HepG2 (cell line): ENCODE results near the gene GJA9. TPM values are rescaled to one million over a fixed set of nuclear protein-coding genes. Genes with fewer than 3 reads are reported as not detected.
A peak's percentile ranks its signal among the peaks of the same experiment; 100 is the strongest.

ENCODE experiments used
- ATAD3A ChIP-seq: sonication (generic); formaldehyde crosslinking; IDR thresholded peaks from 2 replicates; pipeline ENCODE4 v1.4.0; 2020; ENCODE audit warnings: missing genetic modification reagents
- ATF7-NPFF ChIP-seq: sonication (generic); formaldehyde crosslinking; IDR thresholded peaks from 2 replicates; pipeline ENCODE4 v1.8.1; 2023; ENCODE audit warnings: mild to moderate bottlenecking, low read depth, missing genetic modification reagents, moderate library complexity
- DNMT1 ChIP-seq: sonication (generic); formaldehyde crosslinking; IDR thresholded peaks from 2 replicates; pipeline ENCODE4 v1.5.1; 2020; ENCODE audit warnings: mild to moderate bottlenecking, missing genetic modification reagents
- HOXD1 ChIP-seq: sonication (generic); formaldehyde crosslinking; IDR thresholded peaks from 2 replicates; pipeline ENCODE4 v1.5.0; 2020; ENCODE audit warnings: missing genetic modification reagents
- KDM1A ChIP-seq: IDR thresholded peaks from 2 replicates; pipeline ENCODE4 v1.6.1; 2016; ENCODE audit warnings: missing compliant biosample characterization
- KLF9 ChIP-seq: IDR thresholded peaks from 2 replicates; pipeline ENCODE4 v1.6.1; 2016; ENCODE audit warnings: low read depth
- NRL ChIP-seq: sonication (generic); formaldehyde crosslinking; IDR thresholded peaks from 2 replicates; pipeline ENCODE4 v1.5.0; 2020; ENCODE audit warnings: missing genetic modification reagents, mild to moderate bottlenecking, moderate library complexity, borderline replicate concordance
- PRPF4 ChIP-seq: fragments of 200-400 bp; formaldehyde crosslinking; IDR thresholded peaks from 2 replicates; pipeline ENCODE4 v1.6.1; 2016; ENCODE audit warnings: low read length, low read depth; ENCODE audit not compliant: poor library complexity, severe bottlenecking
- REL ChIP-seq: sonication (generic); formaldehyde crosslinking; conservative IDR thresholded peaks from 2 replicates; pipeline ENCODE4 v1.8.0; 2022; ENCODE audit warnings: mild to moderate bottlenecking, missing genetic modification reagents, moderate library complexity
- SKI ChIP-seq: fragments of 450-650 bp; IDR thresholded peaks from one replicate; pipeline ENCODE4 v1.6.1; 2018; ENCODE audit warnings: mild to moderate bottlenecking; ENCODE audit not compliant: partially characterized antibody
- SMAD1 ChIP-seq: sonication (generic); formaldehyde crosslinking; IDR thresholded peaks from 2 replicates; pipeline ENCODE4 v1.4.0; 2020; ENCODE audit warnings: missing genetic modification reagents, low read depth, mild to moderate bottlenecking, borderline replicate concordance
- SNRNP70 ChIP-seq: fragments of 200-400 bp; formaldehyde crosslinking; IDR thresholded peaks from 2 replicates; pipeline ENCODE4 v1.6.1; 2017; ENCODE audit warnings: mild to moderate bottlenecking, low read depth, low read length, moderate library complexity
- STAG1 ChIP-seq: sonication (generic); formaldehyde crosslinking; IDR thresholded peaks from 2 replicates; pipeline ENCODE4 v1.4.0; 2020; ENCODE audit warnings: missing genetic modification reagents
- STAT5B ChIP-seq: sonication (generic); formaldehyde crosslinking; IDR thresholded peaks from 2 replicates; pipeline ENCODE4 v1.4.0; 2020; ENCODE audit warnings: missing genetic modification reagents
- TCF7 ChIP-seq: sonication (generic); IDR thresholded peaks from 2 replicates; pipeline ENCODE4 v1.6.1; 2016; ENCODE audit warnings: antibody characterized with exemption, low read depth
- TGIF2 ChIP-seq: IDR thresholded peaks from 2 replicates; pipeline ENCODE4 v1.6.1; 2016; ENCODE audit warnings: control low read depth, missing compliant biosample characterization
- THYN1 ChIP-seq: sonication (generic); formaldehyde crosslinking; IDR thresholded peaks from 2 replicates; pipeline ENCODE4 v1.8.1; 2023; ENCODE audit warnings: low read depth, mild to moderate bottlenecking, moderate library complexity, missing genetic modification reagents, borderline replicate concordance
- XBP1 ChIP-seq: sonication (generic); formaldehyde crosslinking; IDR thresholded peaks from 2 replicates; pipeline ENCODE4 v1.5.0; 2020; ENCODE audit warnings: missing genetic modification reagents
- XRCC5 ChIP-seq: fragments of 200-400 bp; formaldehyde crosslinking; optimal IDR thresholded peaks from 2 replicates; pipeline ENCODE3; 2017; ENCODE audit warnings: mild to moderate bottlenecking, low read length
- ZNF124 ChIP-seq: sonication (generic); formaldehyde crosslinking; IDR thresholded peaks from 2 replicates; pipeline ENCODE4 v1.4.0; 2020; ENCODE audit warnings: missing genetic modification reagents
- ZNF333 ChIP-seq: sonication (generic); formaldehyde crosslinking; IDR thresholded peaks from 2 replicates; pipeline ENCODE4 v1.4.0; 2020; ENCODE audit warnings: mild to moderate bottlenecking, missing genetic modification reagents, borderline replicate concordance
- ZNF839 ChIP-seq: sonication (generic); formaldehyde crosslinking; IDR thresholded peaks from 2 replicates; pipeline ENCODE4 v1.4.0; 2020; ENCODE audit warnings: missing genetic modification reagents, mild to moderate bottlenecking, borderline replicate concordance
- polyA plus RNA-seq, 8 experiments: library from polyadenylated mRNA; depleted of rRNA in 3 of 8; stranded (reverse) in 7 of 8; unstranded in 1 of 8; fragments of >200 nt; fragmentation: Illumina TruSeq in 4 of 8; extraction: Trizol in 4 of 8; gene quantifications; 2 replicates each; pipeline versions ENCODE4 v1.2.1 to v1.2.3, GENCODE V29; 2011 to 2016; ENCODE audit warnings: low read depth in 4 of 8, missing spikeins in 1 of 8, mixed read lengths in 1 of 8; ENCODE audit not compliant: insufficient read depth in 1 of 8
- total RNA-seq, 5 experiments: library from RNA; depleted of rRNA; stranded (reverse); fragments of >200 nt; fragmentation: Illumina TruSeq; extraction: Trizol; gene quantifications; 2 replicates each; pipeline ENCODE4 v1.2.3, GENCODE V29; 2016; ENCODE audit warnings: low read depth in 1 of 5
- TF ChIP-seq, protein P1 (sequence below): IDR thresholded peaks from 2 replicates; pipeline ENCODE4 v1.6.1; 2016; ENCODE audit warnings: low read depth
- TF ChIP-seq, protein P2 (sequence below): sonication (generic); formaldehyde crosslinking; IDR thresholded peaks from 2 replicates; pipeline ENCODE4 v1.5.0; 2020; ENCODE audit warnings: missing genetic modification reagents, mild to moderate bottlenecking, borderline replicate concordance
- TF ChIP-seq, protein P3 (sequence below): fragments of 450-650 bp; IDR thresholded peaks from 2 replicates; pipeline ENCODE4 v1.6.1; 2017; ENCODE audit warnings: mild to moderate bottlenecking

Gene GJA9
- total and polyA plus RNA-seq, 2 of the 13 experiments (the other 11 are each of a cell fraction or from before 2014, with no cell fraction given): 0.08 to 0.13 TPM

DNA sequence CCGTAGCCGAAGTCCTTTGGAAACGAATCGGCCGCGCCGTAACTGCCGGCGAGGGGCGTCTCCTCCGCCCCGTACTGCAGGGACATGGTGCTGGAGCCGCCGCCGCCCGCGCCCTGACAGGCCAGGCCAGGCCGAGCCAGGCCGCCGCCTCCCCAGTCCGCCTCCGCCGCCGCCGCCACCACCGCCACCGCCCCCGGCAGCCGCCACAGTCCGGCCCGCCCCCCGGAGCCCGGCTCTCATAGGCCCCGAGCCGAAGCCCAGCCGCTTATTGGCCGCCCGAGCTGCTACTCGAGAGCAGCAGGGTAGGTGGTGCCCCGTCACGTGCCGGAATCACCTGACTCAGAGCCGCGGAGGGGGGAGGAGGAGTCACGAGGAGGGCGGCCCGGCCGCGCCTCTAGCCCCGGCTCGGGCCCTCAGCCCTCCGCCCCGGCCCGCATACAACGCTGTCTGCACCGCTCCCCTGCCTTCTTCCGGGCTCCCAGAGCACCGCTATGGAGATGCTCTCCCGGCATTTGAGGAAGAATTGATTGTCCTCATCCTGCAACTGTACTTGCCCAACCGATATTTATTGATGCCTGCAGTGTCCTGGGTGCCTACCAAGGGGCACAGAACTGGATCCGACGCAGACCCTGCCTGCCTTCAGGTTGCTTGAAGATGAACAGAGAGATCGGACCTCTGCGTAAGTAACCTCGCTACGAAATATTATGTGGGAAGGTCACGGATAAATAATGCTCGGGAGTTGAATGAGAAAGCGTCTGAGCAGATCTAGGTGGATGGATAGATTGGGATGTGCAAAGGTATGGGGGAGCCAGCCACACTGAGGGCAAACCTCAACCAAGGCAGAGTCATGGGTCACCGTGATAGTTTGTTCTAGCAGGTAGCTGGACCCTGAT is 21.6 kb downstream of the GJA9 start, which contains the start of gene RRAGC (continued):
- TF ChIP-seq, protein P1, sequence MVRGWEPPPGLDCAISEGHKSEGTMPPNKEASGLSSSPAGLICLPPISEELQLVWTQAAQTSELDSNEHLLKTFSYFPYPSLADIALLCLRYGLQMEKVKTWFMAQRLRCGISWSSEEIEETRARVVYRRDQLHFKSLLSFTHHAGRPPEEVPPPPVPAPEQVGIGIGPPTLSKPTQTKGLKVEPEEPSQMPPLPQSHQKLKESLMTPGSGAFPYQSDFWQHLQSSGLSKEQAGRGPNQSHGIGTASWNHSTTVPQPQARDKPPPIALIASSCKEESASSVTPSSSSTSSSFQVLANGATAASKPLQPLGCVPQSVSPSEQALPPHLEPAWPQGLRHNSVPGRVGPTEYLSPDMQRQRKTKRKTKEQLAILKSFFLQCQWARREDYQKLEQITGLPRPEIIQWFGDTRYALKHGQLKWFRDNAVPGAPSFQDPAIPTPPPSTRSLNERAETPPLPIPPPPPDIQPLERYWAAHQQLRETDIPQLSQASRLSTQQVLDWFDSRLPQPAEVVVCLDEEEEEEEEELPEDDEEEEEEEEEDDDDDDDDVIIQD: 0 out of 2 replicates have a peak, but pooled peaks have one; percentile 10
- TF ChIP-seq KLF9 (no peak; the same call in 1 of the 2 replicates), STAT5B (no peak), REL (CRISPR knock-in tag) (no peak), XRCC5 (peak; percentile 17), DNMT1 (CRISPR knock-in tag) (no peak), SMAD1 (CRISPR knock-in tag) (no peak), ATF7-NPFF (peak; percentile 45; the same call in 1 of the 2 replicates), TGIF2 (peak; percentile 89), SKI (peak; percentile 86), HOXD1 (CRISPR knock-in tag) (0 out of 2 replicates have a peak, but pooled peaks have one; percentile 22), KDM1A (no peak), TCF7 (no peak), ZNF333 (CRISPR knock-in tag) (no peak), NRL (CRISPR knock-in tag) (0 out of 2 replicates have a peak, but pooled peaks have one; percentile 64), STAG1 (CRISPR knock-in tag) (peak; percentile 19), THYN1 (CRISPR knock-in tag) (no peak), ZNF839 (CRISPR knock-in tag) (no peak), ZNF124 (CRISPR knock-in tag) (no peak), SNRNP70 (no peak), XBP1 (CRISPR knock-in tag) (no peak), ATAD3A (CRISPR knock-in tag) (no peak), PRPF4 (no peak)
- TF ChIP-seq, protein P2, sequence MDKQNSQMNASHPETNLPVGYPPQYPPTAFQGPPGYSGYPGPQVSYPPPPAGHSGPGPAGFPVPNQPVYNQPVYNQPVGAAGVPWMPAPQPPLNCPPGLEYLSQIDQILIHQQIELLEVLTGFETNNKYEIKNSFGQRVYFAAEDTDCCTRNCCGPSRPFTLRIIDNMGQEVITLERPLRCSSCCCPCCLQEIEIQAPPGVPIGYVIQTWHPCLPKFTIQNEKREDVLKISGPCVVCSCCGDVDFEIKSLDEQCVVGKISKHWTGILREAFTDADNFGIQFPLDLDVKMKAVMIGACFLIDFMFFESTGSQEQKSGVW (CRISPR knock-in tag): no peak
- TF ChIP-seq, protein P3, sequence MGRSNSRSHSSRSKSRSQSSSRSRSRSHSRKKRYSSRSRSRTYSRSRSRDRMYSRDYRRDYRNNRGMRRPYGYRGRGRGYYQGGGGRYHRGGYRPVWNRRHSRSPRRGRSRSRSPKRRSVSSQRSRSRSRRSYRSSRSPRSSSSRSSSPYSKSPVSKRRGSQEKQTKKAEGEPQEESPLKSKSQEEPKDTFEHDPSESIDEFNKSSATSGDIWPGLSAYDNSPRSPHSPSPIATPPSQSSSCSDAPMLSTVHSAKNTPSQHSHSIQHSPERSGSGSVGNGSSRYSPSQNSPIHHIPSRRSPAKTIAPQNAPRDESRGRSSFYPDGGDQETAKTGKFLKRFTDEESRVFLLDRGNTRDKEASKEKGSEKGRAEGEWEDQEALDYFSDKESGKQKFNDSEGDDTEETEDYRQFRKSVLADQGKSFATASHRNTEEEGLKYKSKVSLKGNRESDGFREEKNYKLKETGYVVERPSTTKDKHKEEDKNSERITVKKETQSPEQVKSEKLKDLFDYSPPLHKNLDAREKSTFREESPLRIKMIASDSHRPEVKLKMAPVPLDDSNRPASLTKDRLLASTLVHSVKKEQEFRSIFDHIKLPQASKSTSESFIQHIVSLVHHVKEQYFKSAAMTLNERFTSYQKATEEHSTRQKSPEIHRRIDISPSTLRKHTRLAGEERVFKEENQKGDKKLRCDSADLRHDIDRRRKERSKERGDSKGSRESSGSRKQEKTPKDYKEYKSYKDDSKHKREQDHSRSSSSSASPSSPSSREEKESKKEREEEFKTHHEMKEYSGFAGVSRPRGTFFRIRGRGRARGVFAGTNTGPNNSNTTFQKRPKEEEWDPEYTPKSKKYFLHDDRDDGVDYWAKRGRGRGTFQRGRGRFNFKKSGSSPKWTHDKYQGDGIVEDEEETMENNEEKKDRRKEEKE: no peak
